ENCODE measurements around the gene CACNA1C.

CACNA1C gene

DNA sequence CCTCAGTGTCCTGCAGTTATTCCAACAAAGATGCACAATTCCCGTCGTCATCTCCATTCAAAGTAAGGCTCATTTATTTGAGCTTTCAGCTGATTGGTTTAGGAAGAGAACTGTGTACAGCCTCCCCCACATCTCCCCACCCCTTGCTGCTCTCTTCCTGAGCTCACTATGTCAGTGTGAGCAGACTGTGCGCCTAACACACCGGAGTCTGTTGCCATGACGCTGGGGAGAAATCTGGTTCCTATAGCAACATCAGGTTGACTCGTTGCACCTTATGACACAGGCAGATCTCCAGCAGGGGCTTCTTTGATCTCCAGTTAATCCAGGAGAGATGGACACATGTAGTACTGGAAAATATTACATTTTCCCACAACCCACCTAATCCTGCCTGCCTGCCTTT is 319.4 kb downstream of the CACNA1C start:
- no peak for DNase-seq (ENCODE audit: low read depth)

GRCh38 chr12:2372735-2373134 is 319.9 kb downstream of the CACNA1C start:
- DNase-seq (ENCODE audit: low read depth) = no peak

GRCh38 chr12:2373307-2373706 is 320.5 kb downstream of the CACNA1C start:
- DNase-seq (ENCODE audit: low read depth) = no peak

DNA sequence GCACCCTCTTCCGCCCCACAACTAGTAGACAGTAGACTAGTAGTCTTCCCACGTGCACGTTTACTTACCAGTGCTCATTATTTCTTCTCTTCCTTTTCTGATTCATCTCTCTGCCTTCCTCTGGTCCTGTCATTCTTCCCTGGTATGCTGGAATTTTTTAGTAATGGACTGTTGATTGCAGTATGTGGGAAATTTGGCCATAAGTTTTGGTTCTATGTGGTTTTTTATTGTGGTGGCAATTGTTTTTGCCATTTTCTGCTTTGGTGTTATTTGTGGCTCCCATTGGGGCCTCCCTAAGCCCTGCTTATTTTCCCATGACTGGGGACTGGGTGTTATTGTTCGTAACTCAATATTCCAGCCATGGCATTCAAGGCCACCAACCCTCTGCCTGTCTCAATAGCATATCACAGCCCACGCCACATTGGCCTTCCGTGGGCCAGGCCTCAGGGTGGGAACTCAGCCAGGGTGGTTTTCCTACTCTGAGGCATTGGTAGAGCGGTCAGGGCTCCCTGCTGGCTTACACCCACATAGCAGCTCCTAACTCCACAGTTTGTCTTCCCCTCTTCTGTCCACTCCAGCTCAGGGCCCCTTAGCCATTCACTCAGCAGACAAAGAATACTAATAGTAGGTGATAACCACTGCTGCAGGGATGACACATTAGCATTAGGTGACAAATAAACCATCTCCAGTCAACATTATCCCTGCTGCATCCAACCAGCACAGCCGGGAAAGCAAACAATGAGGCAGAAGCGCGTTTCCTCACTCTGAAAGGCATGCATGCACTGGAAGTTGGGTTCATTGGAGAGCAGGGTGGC is 321.5 kb downstream of the CACNA1C start:
- DNase-seq (ENCODE audit: low read depth) = no peak

- DNase-seq (ENCODE audit: low read depth) = no peak
These were observed 323.1 kb downstream of the CACNA1C start for GRCh38 chr12:2375871-2376270.

DNA sequence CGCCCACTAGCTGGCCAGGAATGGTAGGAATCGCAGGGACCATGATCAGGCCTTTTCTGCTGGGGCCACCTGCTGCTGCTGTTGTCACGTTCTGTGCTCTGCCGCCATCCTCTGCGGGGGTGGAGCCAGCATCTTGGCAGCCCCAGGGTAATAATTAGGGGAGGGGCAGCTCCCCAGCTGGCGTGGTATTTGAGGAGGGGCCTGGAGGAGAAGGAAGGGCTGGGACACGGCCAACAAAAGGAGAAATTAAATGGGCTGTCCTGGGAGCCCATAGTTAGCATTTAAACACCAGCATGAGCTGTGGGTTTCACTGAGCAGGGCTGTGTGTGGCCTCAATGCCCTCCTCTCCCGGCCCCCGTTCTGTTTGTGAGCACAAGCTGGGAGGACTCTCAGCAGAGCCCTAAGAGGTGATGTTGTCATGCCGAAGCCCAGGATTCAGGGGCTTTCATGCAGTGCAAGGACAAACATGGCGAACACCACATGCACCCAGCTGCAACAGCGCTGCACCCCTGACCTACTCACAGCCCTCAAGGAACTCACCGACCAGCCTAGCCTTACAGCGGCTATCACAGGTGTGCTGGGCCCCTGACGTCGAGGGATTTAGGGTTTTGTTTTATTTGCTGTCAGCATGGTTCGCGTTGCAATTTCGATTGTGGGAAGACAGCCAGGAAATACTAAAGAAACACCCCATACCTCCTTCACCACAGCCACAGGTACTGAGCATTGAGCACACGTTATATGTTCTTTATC is 324.3 kb downstream of the CACNA1C start:
- DNase-seq (ENCODE audit: low read depth) = no peak

- no peak for DNase-seq (ENCODE audit: low read depth)
These were observed 326.1 kb downstream of the CACNA1C start for GRCh38 chr12:2378835-2379330.

- no peak for DNase-seq (ENCODE audit: low read depth)
These were observed 328.2 kb downstream of the CACNA1C start for GRCh38 chr12:2380946-2381345.

- DNase-seq (ENCODE audit: low read depth) = no peak
These were observed 329.8 kb downstream of the CACNA1C start for GRCh38 chr12:2382370-2383155.

DNA sequence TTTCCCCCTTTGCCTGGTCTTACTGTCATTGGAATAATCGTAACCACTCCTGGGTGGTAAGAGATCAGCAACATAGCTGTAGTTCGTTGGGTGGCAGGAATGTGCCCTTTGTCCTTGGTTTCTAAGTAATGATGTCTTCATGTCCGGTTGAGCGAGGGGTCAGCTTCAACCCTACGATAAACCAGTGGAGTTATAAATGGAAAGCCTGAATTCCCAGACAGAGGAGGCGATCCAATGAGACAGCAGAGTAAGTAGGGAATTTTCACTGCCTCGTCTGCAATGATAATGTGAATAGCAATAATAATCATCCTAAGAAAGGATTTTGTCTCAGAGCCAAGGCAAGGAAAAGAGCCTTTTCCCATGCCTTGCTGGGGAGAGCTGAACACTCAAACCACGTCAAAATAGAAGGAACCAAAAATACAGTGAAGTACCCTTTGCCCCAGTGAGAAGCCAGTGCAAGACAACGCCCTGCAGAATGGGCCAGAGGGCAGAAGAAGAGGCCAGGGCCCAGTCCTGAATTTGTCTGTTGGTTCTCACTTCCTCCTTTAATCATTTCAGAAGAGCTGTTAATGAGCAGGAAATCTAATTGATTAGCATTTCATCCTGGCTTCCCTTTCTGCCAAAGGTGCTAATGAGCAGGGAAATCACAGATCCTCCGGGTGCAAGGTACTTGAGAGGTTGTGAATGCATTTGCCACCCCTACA is 330.7 kb downstream of the CACNA1C start:
- no peak for DNase-seq (ENCODE audit: low read depth)

DNA sequence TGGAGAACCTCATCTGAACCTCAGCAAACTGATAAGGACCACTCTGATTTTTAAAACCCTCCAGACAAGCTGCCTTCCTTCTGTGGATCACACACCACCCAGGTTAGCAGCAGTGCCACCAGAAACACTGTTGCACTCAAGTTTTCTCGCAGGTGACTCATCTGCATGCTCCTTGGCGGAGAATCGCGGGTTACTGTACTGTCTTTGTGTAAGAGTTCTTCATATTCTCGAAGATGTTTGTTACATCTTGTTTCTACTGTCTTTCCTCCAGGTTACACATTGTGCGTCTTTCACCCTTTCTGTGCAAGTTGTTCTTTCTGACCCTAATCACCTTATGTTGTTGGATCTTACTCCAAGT is 331.2 kb downstream of the CACNA1C start:
- no peak for DNase-seq (ENCODE audit: low read depth)

DNA sequence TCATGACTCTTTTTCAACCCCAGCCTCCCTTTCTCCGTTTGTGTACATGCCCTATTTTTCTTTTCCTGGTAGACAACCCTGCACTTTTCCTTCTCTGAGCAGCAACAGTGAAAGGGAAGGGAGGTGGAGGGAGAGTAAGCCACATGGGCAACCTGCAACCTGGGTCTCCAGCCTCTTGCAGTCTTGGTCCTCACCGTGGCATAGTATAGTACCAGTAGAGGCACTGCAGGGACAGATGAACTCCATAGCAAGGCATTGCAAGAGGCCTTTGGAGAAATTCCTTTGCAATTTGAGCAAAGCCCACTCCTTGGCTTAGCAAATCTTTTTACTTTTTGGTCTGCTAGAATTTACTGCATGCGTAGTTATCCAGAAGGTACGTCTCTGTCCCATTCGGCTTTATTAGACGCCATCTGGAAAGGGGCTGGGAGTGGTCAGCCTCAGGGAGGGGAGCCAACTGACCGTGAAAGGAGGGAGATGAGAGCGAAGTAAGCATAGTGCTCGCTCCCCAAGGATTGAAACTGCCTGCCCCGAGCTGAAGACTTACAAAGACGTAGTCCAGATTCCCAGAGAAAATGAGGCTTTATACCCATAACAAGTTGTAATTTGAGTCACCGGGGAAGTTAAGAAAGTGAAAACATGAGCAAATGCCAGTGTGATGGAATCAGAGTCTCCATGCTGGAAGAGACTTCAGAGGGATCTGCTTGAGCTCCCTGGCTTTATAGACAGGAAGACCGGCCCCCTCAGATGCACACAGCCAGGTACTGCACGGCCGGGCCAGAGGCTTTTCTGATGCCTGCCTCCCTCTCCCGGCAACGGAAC is 332.0 kb downstream of the CACNA1C start:
- no peak for DNase-seq (ENCODE audit: low read depth)

GRCh38 chr12:2385529-2385928 is 332.7 kb downstream of the CACNA1C start:
- no peak for DNase-seq (ENCODE audit: low read depth)

DNA sequence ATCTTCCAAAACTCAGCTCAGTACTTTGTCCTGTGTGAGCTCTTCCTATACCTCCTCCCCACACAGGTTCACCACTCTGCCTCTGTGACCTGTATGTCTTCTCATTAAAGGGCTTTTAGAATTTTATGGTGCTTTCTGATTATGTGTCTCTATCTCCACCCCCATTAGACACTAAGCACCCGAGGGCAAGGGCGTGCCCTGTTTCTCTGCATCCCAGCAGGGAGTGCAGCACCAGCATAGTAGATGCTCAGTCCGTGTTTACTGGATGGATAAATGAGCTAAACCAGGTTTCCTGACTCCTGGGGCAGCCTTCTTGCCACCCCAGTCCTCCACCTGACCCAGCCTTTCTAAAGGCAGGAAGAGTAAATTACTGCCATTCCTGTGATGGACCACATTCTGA is 333.8 kb downstream of the CACNA1C start:
- DNase-seq (ENCODE audit: low read depth) = no peak

- no peak for DNase-seq (ENCODE audit: low read depth)
These were observed 334.5 kb downstream of the CACNA1C start for GRCh38 chr12:2387103-2387834.

GRCh38 chr12:2389079-2389790 is 336.4 kb downstream of the CACNA1C start:
- no peak for DNase-seq (ENCODE audit: low read depth)

DNA sequence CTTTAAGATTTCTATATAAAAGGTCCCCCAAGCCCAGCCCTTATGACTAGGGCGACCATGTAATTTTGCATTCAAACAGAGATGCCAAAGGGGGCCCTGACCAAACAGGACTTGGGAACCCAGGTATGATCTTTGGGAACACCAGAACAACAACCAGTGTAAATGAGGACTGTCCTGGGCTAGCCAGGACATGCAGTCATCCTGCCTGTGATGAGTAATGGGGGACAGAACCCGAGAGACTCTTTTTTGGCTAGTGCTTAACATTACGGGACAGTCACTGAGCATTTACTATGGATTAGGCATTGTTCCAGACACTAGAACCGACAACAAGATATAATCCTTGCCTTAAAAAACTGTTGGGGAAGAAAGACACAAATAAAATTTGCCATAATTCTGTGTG is 337.3 kb downstream of the CACNA1C start:
- DNase-seq (ENCODE audit: low read depth) = no peak

DNA sequence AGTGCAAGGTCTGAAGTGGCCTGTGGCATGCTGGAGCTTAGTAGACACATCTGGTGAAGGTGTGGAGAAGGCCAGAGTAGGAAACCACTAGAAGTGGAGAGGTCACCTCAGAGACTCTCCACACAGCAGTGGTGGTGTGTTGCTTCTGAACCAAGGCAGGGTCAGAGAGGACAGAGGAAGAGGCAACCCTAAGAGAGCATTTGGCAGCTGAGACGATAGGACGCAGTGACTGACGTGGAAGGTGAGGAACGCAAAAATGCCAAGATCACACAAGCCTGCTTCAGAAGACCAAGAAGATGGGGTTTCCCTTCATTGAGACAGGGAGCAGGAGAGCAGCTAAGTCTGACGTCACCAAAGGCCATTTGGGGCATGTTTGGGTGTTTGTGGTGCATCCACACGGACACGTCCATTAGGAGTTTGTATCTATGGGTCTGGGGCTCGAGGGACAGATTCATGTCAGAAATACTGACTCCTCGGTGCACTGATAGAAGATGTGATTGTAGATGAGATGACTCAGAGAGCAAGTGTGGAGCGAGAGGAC is 338.1 kb downstream of the CACNA1C start:
- DNase-seq (ENCODE audit: low read depth) = no peak

- DNase-seq (ENCODE audit: low read depth) = no peak
These were observed 339.0 kb downstream of the CACNA1C start for GRCh38 chr12:2391740-2392331.

All from activated gamma-delta T cell treated with anti-CD3 and anti-CD28 coated beads, Interleukin-2, amount 50 U/mL, for 16 hours (primary cell).